Midbrain (tissue), 1 donor: Measurements from ENCODE around the gene CA10.

ENCODE experiments used
- DNase-seq: peaks from one replicate; lab custom pipeline; 2025; lab: John Stamatoyannopoulos, UW

Gene CA10

DNA sequence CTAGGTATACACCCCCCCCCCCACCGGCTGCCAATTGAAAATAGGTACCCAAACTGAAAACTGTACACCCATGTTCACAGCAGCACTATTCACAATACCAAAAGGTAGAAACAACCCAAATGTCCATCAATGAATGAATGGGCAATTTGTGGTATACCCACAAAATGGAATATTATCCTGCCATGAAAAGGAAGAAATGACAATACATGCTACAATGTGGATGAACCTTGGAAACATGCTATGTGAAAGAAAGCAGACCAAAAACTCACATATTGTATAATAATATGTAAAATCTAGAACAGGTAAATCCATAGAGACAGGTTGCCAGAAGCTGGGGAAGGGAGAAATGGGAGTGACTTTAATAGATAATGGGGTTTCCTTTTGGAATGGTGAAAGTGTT, 480.6 kb downstream of the CA10 start:
- no peak for DNase-seq

DNA sequence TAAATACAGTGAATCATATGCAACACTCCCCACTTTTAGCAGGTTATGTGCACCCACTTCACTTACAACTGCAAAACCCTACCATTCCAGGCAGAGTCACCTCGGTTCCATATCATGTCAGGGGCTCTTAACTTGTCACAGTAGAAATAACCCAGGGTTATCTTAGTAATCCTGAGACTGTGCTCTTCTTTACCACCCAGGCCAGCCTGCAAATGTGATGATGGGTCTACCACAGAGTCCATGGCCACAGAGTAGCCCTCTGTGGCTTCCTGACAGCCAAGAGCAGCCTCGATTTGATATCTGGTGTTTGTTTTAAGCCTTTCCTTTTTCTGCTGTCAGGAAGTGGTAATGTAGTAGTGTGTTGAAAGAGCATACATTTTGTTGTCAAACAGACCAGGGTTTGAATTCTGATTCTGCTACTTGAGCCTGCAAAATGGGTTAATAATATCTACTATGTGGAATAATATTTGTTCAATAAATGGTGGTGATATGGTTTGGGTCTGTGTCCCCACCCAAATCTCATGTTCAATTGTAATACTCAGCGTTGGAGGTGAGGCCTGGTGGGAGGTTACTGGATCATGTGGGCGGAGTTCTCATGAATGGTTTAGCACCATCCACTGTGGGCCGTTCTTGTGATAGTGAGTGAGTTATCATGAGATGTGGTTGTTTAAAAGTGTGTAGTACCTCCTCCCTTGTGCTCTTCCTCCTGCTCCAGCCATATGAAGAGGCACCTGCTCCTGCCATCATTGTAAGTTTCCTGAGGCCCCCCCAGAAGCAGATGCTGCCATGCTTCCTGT, 481.6 kb downstream of the CA10 start:
- no peak for DNase-seq

DNA sequence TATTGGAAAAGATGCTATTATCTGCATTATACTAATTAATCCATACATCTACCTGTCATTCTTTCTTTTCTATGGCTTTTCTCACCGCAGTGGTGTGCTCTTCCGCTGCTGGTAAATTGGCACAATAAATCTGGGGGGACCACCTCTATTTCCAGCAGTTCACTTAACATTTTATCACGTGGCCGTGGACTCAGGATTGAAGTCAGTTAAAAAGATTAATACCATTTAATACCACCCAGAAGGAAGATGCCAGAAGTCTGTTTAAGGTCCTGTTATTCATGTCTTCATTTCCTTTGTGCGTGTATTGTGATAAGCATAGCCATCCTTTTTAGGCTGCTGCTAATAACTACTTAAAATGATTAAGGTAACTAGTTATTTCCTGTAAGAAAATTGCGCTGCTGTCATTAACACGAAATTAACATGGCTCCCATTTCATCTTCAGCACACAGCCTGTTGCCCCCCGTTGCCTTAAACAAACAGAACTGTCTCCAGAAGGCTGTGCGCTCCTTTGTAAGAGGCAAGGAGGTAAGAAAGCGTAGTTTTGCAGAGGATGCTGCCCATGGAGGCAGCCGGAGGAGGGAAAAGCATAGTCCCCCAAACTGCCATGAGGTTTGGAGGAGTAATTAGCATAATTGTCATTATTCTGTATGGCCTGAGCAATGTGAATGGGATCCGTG, 483.8 kb downstream of the CA10 start:
- no peak for DNase-seq

DNA sequence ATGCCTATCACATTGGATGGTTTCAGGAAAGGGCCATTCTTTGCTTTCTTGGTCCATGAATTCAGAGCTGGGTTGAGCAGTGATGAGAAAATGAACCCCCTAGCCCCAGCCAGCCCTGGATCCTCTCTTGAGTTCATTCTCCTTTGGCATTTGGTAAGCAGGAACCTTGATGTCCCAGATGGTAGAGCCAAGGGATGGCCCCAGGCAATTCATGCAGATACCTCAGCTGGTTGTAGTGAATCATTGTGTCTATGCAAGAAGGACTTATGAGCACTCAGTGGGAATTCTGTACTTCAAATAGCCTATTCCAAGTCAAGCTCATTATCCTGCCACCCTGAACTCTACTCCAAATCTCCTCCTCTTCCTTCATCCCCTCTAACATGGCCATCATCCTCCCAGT, 485.4 kb downstream of the CA10 start:
- no peak for DNase-seq

DNA sequence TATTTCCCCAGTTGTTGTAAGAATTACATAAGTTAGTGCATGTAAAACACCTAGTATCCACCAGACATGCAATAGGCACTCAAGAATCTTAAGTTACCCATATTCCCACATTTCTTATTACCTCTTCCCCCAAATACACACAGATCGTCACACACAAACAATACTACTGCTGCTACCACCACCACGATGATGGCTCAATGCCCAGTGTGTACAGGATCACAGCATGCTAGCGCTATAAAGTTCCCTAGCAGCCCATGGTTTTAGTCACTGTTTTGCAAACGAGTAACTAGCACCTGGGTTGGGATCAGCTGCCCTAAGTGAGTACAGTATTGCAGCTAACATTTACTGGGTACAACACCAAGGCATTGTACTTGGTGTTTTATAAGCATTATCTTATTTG, 486.4 kb downstream of the CA10 start:
- DNase-seq: no peak

DNA sequence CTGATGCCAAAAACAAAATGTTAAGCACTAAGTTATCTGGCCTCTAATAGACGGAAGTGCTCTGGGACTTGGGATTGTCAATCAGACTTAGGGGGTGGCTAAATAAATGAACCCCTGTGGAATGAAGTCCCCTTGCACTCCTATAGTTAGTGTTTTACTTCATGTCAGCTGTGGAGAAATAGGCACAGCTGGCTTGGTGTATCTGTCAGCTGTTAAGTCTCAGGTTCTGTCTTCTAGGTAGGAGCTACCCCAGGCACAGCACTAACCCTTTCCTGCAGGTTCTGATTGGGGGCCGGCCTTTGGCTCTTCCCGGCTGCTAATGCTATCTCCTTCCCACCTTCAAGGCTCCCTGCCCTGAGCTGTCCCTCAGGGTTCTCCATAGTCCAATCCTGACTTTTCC, 487.6 kb downstream of the CA10 start:
- DNase-seq: no peak

DNA sequence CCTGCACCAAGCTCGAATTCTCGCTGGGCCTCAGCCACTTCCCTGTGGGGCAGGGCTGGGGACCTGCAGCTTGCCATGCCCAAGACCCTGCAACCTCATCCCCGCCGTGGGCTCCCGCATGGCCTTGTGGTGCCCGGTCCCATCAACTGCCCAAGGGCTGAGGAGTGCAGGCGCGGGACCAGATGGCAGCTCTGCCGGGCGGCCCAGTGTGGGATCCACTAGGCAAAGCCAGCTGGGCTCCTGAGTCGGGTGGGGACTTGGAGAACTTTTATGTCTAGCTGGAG, 489.6 kb downstream of the CA10 start:
- no peak for DNase-seq

DNA sequence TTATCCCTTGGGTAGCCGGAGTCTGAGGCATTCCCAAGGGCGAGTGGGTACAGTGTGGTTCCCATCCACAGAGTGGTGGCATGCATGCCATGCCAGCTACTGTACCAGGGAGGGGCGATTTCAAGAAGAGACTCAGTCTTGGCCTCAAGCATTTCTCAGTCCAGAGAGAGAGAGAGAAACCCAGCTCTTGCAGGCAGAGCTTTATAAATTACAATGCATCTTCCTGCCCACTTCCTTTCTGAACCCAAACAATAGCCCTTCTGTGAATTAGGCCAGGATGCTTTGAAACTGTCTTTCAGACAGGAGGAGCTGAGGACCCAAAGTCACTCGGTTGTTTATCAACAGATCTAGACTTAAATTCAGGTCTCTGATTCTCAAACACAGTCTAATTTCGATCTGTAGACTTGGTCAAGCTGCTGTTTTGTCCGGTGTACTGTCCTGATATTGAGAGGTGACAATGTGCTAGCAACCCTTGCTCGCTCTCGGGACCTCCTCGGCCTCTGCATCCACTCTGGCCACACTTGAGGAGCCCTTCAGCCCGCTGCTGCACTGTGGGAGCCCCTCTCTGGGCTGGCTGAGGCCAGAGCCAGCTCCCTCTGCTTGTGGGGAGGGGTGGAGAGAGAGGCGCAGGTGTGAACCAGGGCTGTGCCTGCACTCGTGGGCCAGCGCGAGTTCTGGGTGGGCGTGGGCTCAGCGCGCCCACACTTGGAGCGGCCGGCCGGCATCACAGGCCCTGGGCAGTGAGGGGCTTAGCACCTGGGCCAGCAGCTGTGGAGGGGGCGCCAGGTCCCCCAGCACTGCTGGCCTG, 490.2 kb downstream of the CA10 start:
- DNase-seq: no peak

DNA sequence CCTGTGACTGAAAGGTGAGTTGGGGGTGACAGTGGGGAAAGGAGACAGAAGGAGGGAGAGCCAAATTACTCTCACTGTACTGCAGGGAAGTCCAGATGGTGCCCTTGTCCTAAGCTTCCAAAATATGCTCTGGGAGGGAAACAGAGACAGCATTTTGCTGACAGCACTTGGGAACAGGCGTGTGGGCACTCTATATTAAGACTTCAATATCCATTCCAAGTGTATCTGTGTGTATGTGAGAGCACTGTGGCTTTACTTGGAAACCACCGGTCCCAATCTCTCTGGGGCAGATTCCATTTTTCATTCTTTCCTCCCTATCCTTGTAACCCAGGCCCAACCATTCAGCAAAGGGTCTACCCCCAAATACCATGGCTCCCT, 490.8 kb downstream of the CA10 start:
- DNase-seq: no peak

DNA sequence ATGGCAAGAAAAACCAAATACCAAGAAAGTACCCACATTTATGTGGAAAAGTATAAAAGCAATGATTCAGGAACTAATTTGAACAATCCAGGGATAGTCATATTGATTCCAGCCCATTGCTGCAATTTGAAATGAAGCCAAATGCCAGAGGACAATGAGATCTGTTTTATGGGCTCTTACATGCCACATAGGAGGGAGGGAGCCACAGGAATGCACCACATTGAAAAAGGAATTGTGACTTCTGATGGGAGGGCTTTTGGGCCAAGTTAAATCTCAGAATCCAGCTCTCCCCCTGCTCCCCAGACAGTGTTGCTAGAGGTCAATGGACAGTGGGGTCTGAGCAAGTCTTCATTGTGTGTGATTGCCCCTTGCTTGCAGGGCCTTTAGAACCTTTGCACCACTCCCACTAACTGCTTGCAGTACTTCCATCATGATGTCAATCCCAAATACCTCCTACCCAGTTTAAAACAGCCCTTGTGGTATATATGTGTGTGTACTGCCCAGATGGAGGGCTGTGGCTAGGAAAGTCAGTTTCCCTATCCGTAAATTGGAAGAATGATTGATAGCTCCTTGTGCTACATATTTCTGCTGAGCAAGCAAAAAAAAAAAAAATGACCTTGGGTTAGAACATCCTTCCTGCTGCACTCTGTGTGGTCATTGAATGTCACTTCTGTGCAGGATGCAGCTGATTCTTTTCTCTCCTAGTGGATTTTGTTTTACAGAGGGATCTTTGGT, 491.4 kb downstream of the CA10 start:
- no peak for DNase-seq

DNA sequence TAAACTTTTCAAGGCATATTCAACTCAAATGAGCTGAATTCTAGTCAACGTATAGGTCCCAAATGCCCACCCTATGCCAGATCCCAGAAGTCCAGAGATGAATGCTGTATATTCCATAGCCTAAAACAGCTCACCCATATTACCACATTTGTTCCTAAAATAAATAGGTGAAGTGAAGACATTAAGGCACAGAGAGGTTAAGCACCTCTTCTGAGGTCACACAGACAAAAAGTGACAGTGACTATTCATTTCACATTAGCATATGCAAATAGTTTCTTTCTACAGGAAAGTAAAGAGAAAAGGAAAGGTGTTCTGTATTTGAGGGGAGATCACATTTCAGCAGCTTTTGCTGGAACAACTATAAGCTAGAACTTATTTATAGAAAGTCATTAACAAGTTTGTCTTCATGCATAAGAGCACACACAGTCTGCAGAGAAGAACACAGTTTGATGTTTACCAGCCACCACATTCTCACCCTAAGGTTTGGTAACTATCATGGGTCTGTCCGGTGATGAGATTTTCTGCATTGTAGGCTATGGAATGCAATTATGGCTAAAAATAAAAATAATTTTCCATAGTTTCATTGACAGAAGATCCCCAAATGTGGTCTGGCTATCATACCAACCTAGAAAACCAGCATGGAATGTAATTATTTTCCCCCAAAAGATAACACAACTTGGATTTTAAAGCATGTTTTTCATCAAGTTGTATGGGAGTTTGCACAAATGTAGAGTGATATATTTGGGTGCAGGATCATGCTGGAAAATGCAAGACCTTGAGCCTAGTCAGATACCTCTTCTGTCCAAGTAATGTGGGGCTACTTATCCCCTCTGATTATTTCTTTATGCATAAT, 496.1 kb downstream of the CA10 start:
- DNase-seq: no peak

DNA sequence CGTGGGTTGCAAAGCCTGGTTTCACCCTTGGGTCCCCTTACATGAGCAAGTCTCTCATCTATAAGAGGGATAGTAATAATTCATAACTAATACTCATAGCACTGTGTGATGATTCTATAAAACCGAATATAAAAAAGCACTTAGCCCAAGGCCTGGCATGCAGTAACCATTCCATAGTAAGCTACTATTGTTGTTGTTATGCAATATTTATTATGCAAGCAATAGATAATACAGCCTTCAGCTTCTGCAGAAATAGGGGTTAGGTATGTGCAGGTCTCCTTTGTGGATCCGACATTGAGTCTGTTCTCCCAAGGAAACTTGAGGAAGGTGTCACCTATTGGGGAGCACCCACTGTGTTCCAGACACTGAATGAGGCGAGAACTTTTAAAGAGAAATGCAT, 497.1 kb downstream of the CA10 start:
- DNase-seq: no peak

DNA sequence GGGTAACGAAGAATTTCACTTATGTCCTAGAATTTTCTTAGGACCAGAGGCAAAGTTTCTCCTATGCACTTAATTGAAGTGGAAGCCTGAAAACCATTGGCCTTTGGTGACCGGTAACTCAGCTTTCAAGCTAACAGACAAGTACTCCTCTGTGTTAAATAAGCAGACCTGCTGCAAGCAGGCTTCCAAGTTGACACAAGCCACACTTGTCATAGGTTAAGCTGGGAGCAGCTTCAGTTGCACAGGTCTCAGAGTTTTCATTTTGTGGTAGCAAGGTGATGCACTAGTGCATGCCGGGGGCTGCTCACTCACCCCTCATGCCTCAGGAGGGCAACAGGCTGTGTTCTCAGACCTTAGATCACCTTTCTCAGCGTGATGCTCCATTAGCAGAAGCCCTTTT, 498.2 kb downstream of the CA10 start:
- no peak for DNase-seq

DNA sequence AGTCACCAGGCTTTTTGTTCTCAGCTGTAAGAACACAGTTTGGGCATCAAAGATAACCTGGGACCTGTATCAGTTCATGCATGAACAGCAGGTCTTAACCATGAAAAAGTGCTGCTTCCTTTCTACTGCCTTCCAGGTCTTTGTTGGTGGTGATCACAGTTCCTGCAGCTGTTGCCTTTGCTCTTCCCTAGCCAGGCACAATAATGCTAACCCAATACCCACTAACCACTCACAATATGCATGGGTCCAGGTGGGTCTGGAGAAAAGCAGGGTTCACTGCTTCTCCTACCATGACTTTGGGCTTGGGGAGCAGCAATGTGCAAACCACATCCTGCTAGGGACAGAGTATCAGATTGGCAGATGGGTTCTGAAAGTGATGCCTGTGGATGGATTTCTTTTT, 501.3 kb downstream of the CA10 start:
- no peak for DNase-seq

DNA sequence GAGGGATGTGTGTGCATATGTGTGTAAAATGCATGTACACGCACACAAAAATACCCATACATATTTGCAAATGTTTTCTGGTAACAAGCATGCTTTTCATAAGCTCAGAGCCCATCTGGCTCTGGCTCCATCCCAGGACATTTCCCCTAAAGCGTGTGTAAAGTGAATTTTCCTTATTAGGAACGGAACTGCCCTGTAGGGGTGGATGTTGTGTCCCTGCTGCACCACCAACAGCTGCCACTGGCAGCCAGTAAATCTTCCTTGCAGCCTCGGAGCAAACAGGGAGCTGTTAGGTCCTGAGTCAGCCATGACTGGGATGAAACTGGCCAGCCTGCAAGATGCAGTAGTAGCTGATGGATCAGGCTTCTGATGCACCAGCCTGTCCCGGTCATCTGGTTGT, 504.6 kb downstream of the CA10 start:
- no peak for DNase-seq

DNA sequence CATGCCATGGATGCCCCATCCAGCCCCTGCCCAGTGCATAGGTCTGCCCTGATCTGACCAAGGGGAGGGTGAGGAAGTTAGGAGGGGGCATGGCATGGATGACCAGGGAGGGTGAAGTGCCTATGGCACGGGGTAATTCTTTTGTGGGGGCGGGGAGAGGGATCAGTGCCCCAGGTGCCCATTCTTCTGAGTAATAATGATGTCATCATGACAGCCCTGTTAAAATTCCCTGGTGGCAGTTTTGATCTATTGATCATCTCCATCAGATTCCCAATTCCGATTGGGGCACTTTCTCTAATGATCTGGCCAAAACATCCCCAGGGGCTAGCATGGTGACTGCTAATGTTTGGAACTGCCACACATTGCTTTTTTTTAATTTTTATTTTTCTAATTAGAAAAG, 506.0 kb downstream of the CA10 start:
- no peak for DNase-seq

DNA sequence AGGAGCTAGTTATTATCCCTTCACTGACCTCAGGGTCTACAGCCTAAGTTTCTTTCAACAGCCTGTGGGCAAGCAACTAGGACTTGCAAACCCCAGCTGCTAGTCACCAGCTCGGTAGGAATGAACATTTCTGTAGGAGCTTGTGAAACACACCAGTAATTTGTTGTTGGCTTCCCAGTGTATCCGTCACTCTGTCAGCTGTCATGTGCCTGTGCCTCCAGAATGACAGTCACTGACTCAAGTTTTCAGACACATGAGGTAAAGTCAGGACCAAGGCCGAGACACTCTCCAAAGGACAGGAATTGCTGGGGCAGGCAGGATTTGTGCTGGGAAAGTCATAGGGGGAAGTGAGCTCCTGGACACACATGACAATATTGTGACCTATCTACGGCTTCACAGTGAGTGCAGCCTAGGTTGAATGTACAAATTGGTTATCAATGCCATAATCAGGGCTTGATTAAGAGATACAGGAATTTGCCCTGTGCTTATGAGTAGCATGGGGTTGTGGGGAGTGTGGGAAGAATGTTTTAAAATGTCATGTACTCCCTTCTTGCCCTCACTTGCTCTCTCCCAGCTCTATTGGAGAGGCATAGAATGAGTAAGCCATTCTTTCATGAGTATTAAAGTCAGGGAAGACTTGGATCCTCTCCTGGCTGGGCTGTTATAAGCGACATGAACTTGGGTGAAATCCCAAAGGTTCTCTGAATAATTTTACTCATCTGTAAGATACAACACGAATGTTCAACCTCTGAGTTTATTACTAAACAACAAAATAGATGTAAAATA, 506.8 kb downstream of the CA10 start:
- DNase-seq: no peak

DNA sequence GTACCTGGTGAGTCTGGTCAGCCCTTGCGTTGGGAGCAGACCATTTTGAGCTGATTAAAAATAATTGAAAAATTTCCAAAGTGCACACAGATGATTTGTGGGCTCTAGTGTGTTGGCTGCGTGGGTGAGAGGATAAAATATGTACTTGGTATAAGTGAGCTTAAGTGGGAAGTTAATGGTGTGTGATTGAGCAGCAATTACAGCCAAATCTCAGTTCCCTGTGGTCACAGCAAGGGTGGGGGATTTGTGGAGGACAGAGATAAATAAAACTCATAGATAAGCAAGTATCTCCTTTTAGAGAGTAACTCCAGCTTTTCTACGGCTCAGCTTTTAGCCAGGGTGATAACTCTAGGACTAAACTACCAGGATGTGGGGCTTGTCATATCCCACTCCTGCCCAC, 507.7 kb downstream of the CA10 start:
- no peak for DNase-seq

DNA sequence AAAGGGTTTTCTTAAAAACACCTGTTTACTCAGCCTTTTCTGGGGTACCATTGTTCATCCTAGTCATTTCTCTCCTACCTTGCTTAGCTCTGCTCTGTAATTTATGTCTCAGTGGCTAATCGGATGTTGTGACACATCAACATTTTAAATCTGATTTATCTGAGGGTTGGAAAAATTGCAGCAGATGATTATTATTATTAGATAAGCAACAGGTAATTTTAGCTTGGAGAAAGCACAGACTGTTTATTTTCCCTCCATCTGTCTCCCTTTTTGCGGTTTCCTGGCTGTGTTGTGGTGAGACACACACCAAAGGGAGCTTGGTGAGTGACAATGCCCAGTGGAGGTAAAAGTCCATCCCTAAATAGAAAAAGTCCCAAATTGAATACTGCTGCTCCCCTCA, 508.3 kb downstream of the CA10 start:
- no peak for DNase-seq

DNA sequence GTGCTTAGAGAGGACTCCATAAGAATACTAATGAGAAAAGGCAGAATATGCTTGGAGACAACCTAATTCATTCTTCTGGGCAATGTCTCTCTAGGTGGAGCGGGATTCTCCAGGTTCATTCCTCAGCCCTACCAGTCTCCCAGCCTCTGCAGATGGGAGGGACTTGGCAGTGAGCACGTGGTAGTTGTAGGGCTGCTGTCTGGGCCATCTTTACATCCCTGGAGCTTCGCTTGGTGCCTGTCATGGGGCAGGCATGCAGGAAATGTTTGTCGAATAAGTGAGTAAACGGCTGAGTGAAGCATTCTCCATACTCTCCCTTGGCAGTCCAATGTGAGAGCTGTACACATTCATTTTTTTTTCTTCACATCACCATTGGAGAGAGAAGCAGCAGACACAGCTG, 510.7 kb downstream of the CA10 start:
- DNase-seq: no peak

DNA sequence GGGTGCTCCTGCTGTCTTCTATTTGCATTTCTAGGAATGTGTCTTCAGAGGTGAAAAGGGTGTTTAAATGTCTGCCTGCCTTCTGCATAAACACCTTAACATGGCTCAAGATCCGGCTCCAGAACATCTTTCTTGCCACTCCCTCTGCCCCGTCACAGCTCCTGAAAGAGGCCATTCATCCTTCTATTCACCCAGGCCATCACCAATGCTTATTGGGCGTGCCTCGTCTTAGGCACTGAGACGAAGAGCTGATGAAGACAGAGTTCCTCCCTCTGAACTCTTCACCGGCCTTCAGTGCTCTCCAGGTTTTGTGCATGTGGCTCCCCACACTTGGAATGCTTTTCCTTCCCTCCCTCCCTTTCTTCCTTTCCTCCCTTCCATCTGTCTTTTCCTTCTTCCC, 511.4 kb downstream of the CA10 start:
- no peak for DNase-seq
